Tibial nerve (tissue), 4 donors: ENCODE measurements around the gene DIP2B. TPM values are rescaled to one million over a fixed set of nuclear protein-coding genes. Genes with fewer than 3 reads are reported as not detected.
A peak's percentile ranks its signal among the peaks of the same experiment; 100 is the strongest.
"Not testable (repeated sequence)": the region's sequence is repeated elsewhere in the genome, so short reads cannot be mapped to it uniquely, and the experiment has no call there.

Experiments used
- DNase-seq, 2 donors: peaks; one replicate each; pipeline ENCODE4 v3.0.0-alpha.2; 2019; ENCODE audit warnings: low spot score in 2 of 2
- H3K27ac ChIP-seq, 4 donors: fragments of 200-600 bp; sonication (generic) in 3 of 4; one replicate each; pipeline ENCODE4 v1.5.1; 2017 to 2019; ENCODE audit warnings: mild to moderate bottlenecking in 1 of 4
- H3K27me3 ChIP-seq, 2 donors: fragments of 200-600 bp; sonication (generic) in 1 of 2; one replicate each; pipeline versions ENCODE4 v1.5.1 to v1.6.0; 2017 to 2019
- H3K36me3 ChIP-seq, 3 donors: fragments of 200-600 bp; sonication (generic); one replicate each; pipeline ENCODE4 v1.5.1; 2018 to 2019
- H3K4me1 ChIP-seq, 4 donors: fragments of 200-600 bp; sonication (generic) in 3 of 4; one replicate each; pipeline ENCODE4 v1.5.1; 2017 to 2019
- H3K4me3 ChIP-seq, 4 donors: fragments of 200-600 bp; sonication (generic) in 3 of 4; one replicate each; pipeline ENCODE4 v1.5.1; 2017 to 2019; ENCODE audit warnings: mild to moderate bottlenecking in 1 of 4, moderate library complexity in 1 of 4
- H3K9me3 ChIP-seq, 4 donors: fragments of 200-600 bp; sonication (generic) in 3 of 4; one replicate each; pipeline ENCODE4 v1.5.1; 2017 to 2019
- CTCF ChIP-seq, 5 experiments: fragments of 200-600 bp in 3 of 5; fragments of 450-650 bp in 2 of 5; sonication (generic) in 3 of 5; IDR thresholded peaks; one replicate each; pipeline ENCODE4 v1.5.1; 2016 to 2019; ENCODE audit warnings: antibody characterized with exemption in 5 of 5, mild to moderate bottlenecking in 3 of 5, moderate library complexity in 2 of 5
- EP300 ChIP-seq, 2 donors: sonication (generic); formaldehyde crosslinking; IDR thresholded peaks; one replicate each; pipeline ENCODE4 v1.6.1; 2017; ENCODE audit warnings: antibody characterized with exemption in 2 of 2, mild to moderate bottlenecking in 1 of 2
- POLR2A ChIP-seq, 2 donors: fragments of 450-650 bp; IDR thresholded peaks; one replicate each; pipeline ENCODE4 v1.6.1; 2017; ENCODE audit warnings: antibody characterized with exemption in 2 of 2, mild to moderate bottlenecking in 2 of 2, moderate library complexity in 2 of 2
- WGBS, 2 donors: methylation state at CpG; one replicate each; pipeline ENCODE4 v1.1.5; 2018; 5-methylcytosine and 5-hydroxymethylcytosine counted together
- total RNA-seq, 4 donors: library from RNA; depleted of rRNA; stranded (reverse); fragments of >200 nt; gene quantifications; one replicate each; pipeline ENCODE4 v1.1.0, GENCODE V29; 2016

The DIP2B gene
- total RNA-seq, 4 donors from 2014 or later: 38.6 to 59.0 (median 44.8) TPM

- WGBS, 2 donors: 0% methylated on average over 27 to 47 of the region's 91 CpGs
- H3K27ac ChIP-seq: peak overlapping the region; percentile 91 to 99 (median 98)
- DNase-seq: peak in 1 of 2 donors; percentile 19
These were observed 259.7 kb downstream of the DIP2B start for GRCh38 chr12:50764286-50765094.

GRCh38 chr12:50765095-50765911 lies 260.5 kb downstream of the DIP2B start:
- peak in 1 of 2 donors; percentile 47 for DNase-seq
- no peaks in the 10 kb centered on the region for H3K27me3 ChIP-seq
- H3K4me3 ChIP-seq: peak overlapping the region; percentile 52 to 99 (median 90)
- H3K27ac ChIP-seq: peak overlapping the region; percentile 32 to 99 (median 94)
- TF ChIP-seq POLR2A (IDR thresholded peaks at IDR 0.05) (no peak), CTCF (IDR thresholded peaks at IDR 0.05) (peak; percentile 55 to 76 (median 61))
- H3K9me3 ChIP-seq: no peaks in the 10 kb centered on the region
- no peaks in the 10 kb centered on the region for H3K36me3 ChIP-seq
- peaks cover 0 to 37% (median 17%) of the 10 kb centered on the region in 4 donors for H3K4me1 ChIP-seq
- WGBS, 2 donors: 10 to 11% methylated on average over 13 of the region's 13 CpGs

More at GRCh38 chr12:50764286-50765094, 259.7 kb downstream of the DIP2B start:
- TF ChIP-seq CTCF (IDR thresholded peaks at IDR 0.05): no peak
- TF ChIP-seq POLR2A (IDR thresholded peaks at IDR 0.05): no peak
- TF ChIP-seq EP300 (IDR thresholded peaks at IDR 0.05): no peak
- Histone ChIP-seq H3K36me3 (no peaks in the 10 kb centered on the region), H3K27me3 (no peaks in the 10 kb centered on the region), H3K4me1 (peaks cover 0 to 37% (median 17%) of the 10 kb centered on the region in 4 donors), H3K4me3 (peak overlapping the region; percentile 52 to 99 (median 90)), H3K9me3 (no peaks in the 10 kb centered on the region)

- H3K9me3 ChIP-seq: no peaks in the 10 kb centered on the region
- 88 to 93% methylated on average over 3 of the region's 3 CpGs for WGBS, 2 donors
- H3K36me3 ChIP-seq: peaks cover 0 to 17% (median 0%) of the 10 kb centered on the region in 3 donors
- H3K4me1 ChIP-seq: peaks cover 0 to 26% (median 10%) of the 10 kb centered on the region in 4 donors
- H3K27me3 ChIP-seq: no peaks in the 10 kb centered on the region
- no peak overlapping the region for H3K4me3 ChIP-seq
- no peak for DNase-seq
- TF ChIP-seq POLR2A (IDR thresholded peaks at IDR 0.05) (no peak), EP300 (IDR thresholded peaks at IDR 0.05) (no peak)
- H3K27ac ChIP-seq: no peak overlapping the region
These were observed 263.6 kb downstream of the DIP2B start for GRCh38 chr12:50768391-50768790.

- H3K27ac ChIP-seq, H3K27me3 ChIP-seq: not testable (repeated sequence)
- WGBS, 2 donors: 91 to 94% methylated on average over 2 of the region's 2 CpGs
These were observed 264.0 kb downstream of the DIP2B start for GRCh38 chr12:50768813-50769212.

GRCh38 chr12:50771409-50771808 lies 266.6 kb downstream of the DIP2B start:
- no peaks in the 10 kb centered on the region for H3K9me3 ChIP-seq
- WGBS, 2 donors: 88 to 94% methylated on average over 5 of the region's 5 CpGs
- no peak overlapping the region for H3K27ac ChIP-seq
- peaks cover 0 to 17% (median 0%) of the 10 kb centered on the region in 3 donors for H3K36me3 ChIP-seq
- DNase-seq: no peak
- TF ChIP-seq POLR2A (IDR thresholded peaks at IDR 0.05) (no peak), EP300 (IDR thresholded peaks at IDR 0.05) (no peak), CTCF (IDR thresholded peaks at IDR 0.05) (no peak)
- peaks cover 0 to 15% (median 0%) of the 10 kb centered on the region in 4 donors for H3K4me1 ChIP-seq
- H3K27me3 ChIP-seq: no peaks in the 10 kb centered on the region
- H3K4me3 ChIP-seq: no peak overlapping the region

More at GRCh38 chr12:50768813-50769212, 264.0 kb downstream of the DIP2B start:
- not testable (repeated sequence) for DNase-seq, H3K9me3 ChIP-seq, H3K4me3 ChIP-seq
- peaks cover 0 to 30% (median 10%) of the 10 kb centered on the region in 4 donors for H3K4me1 ChIP-seq
- peaks cover 0 to 17% (median 0%) of the 10 kb centered on the region in 3 donors for H3K36me3 ChIP-seq
